Rectal smooth muscle tissue (tissue), 1 donor: Measurements from ENCODE around the gene TMEM125.

ENCODE experiments used
- H3K27ac ChIP-seq: one replicate; pipeline ENCODE4 v1.7.0; 2013; ENCODE audit warnings: low read depth, low read length, inconsistent platforms
- H3K27me3 ChIP-seq: one replicate; pipeline ENCODE4 v1.7.0; 2013; ENCODE audit warnings: low read length; ENCODE audit not compliant: control insufficient read depth, insufficient read depth
- H3K36me3 ChIP-seq: one replicate; pipeline ENCODE4 v1.7.0; 2013; ENCODE audit warnings: low read length; ENCODE audit not compliant: control insufficient read depth, insufficient read depth
- H3K4me1 ChIP-seq: one replicate; pipeline ENCODE4 v1.7.0; 2013; ENCODE audit warnings: low read length; ENCODE audit not compliant: control insufficient read depth, insufficient read depth
- H3K4me3 ChIP-seq: one replicate; pipeline ENCODE4 v1.7.0; 2013; ENCODE audit warnings: low read length
- H3K9ac ChIP-seq: one replicate; pipeline ENCODE4 v1.7.0; 2013; ENCODE audit warnings: low read length

TMEM125 gene

DNA sequence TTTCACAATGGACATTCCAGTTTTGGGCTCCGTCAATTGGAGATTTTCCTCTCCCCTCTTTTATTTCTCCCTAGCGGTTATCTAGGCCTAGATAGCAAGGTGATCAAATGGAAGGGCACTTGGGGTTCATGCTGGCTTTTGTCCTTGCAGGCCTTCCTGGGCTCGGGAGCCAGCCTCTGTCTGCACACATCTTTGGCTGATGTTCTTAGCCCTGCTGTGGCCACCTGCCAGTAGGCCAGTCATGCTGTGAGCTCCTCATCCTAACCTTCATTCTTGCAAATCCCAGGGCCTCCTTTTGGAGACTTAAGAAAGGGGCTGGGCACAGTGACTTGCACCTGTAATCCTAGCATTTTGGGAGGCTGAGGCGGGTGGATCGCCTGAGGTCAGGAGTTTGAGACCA lies 44.5 kb downstream of the TMEM125 start:
- Histone ChIP-seq H3K9ac (no peak overlapping the region), H3K27ac (no peak overlapping the region), H3K36me3 (no peaks in the 10 kb centered on the region), H3K27me3 (no peaks in the 10 kb centered on the region), H3K4me1 (no peaks in the 10 kb centered on the region), H3K4me3 (no peak overlapping the region)

DNA sequence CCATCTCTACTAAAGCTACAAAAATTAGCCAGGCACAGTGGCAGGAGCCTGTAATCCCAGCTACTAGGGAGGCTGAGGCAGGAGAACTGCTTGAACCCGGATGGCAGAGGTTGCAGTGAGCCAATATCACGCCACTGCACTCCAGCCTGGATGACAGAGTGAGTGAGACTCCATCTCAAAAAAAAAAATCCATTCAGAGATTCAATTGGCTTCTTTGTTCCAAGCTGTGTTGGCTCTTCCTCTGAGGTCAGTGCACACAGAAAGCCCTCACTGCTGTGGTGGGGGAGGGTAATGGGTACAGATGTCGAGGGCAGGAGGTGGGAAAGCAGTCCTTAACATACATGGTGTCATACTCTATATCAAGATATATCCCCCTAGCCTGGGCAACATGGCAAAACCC lies 45.7 kb downstream of the TMEM125 start:
- H3K27ac ChIP-seq, result no peak overlapping the region
- no peaks in the 10 kb centered on the region for H3K36me3 ChIP-seq
- no peaks in the 10 kb centered on the region for H3K4me1 ChIP-seq
- no peak overlapping the region for H3K4me3 ChIP-seq
- H3K9ac ChIP-seq, result no peak overlapping the region
- H3K27me3 ChIP-seq, result no peaks in the 10 kb centered on the region

DNA sequence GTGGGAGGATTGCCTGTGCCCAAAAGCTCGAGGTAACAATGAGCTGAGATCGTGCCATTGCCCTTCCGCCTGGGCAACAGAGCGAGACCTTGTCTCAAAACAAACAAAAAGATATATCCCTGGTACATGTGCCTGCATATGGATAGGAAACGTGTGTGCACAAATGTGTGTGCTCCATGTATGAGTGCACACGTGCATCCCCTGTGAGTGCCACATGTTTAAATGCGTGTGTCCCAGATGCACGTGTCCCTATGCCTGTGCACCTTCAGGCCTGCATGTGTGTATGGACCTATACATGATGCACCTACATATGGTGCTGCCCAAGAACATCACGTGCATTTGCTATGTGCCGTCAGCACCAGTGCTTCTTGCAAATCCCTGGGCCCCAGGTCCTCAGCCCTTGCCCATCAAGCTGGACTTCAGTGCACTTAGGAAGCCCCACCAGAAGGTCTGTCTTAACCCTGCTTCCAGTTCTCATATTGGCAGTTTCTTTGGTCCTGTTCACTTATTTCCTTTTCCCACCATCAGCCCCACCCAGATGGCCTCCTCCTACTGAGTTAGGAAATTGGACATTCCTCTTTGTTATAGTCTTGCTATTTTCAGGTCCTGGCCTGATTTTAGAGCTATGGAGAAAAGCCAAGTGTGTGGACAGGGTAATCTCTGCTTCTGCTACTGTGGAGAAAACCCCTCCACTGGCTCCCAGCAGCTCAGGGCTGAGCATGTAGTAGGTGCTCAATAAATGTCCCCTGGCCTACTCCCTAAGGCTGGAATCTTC lies 46.4 kb downstream of the TMEM125 start:
- H3K4me3 ChIP-seq, result no peak overlapping the region
- no peaks in the 10 kb centered on the region for H3K4me1 ChIP-seq
- H3K36me3 ChIP-seq, result no peaks in the 10 kb centered on the region
- H3K27ac ChIP-seq, result no peak overlapping the region
- no peaks in the 10 kb centered on the region for H3K27me3 ChIP-seq
- no peak overlapping the region for H3K9ac ChIP-seq

DNA sequence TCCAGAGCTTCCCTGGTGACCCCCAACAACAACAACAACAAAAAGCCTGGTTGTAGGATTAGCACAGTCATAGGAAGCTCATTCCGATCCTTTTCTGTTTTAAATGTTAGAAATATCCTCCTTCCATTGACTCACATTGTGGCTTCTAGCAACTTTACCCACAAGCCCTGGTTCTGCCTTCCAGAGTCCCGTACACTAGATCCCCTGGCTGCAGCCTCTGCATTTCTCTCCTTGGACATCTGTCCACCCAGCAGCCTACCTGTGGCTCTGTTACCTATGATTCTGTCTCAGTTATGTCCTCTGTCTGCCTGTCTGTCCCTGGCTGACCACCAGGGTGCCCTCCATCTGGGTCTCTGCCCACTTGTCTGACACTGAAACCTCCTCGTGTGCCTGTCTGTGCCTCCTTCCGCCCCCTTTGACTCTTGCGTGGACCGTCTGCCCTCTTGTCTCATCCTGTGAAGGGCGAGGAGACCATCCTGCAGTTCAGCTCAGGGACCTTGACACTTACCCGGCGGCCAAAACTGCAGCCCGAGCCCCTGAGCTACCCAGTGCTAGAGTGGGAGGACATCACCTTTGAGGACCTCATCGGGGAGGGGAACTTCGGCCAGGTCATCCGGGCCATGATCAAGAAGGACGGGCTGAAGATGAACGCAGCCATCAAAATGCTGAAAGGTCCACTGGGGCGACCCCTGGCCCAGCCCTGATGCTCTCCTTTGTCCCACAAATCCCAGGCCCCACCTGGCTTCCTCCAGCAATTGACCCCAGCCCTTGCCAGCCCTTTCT lies 47.1 kb downstream of the TMEM125 start:
- no peak overlapping the region for H3K4me3 ChIP-seq
- no peaks in the 10 kb centered on the region for H3K27me3 ChIP-seq
- H3K9ac ChIP-seq, result no peak overlapping the region
- no peak overlapping the region for H3K27ac ChIP-seq
- no peaks in the 10 kb centered on the region for H3K36me3 ChIP-seq
- no peaks in the 10 kb centered on the region for H3K4me1 ChIP-seq

- Histone ChIP-seq H3K27me3 (no peaks in the 10 kb centered on the region), H3K4me1 (no peaks in the 10 kb centered on the region), H3K4me3 (no peak overlapping the region), H3K9ac (no peak overlapping the region), H3K27ac (no peak overlapping the region), H3K36me3 (no peaks in the 10 kb centered on the region)
Observed at GRCh38 chr1:43317817-43318471, 48.2 kb downstream of the TMEM125 start.

GRCh38 chr1:43318831-43319230 lies 49.0 kb downstream of the TMEM125 start:
- no peak overlapping the region for H3K27ac ChIP-seq
- H3K36me3 ChIP-seq, result no peaks in the 10 kb centered on the region
- no peaks in the 10 kb centered on the region for H3K4me1 ChIP-seq
- H3K9ac ChIP-seq, result no peak overlapping the region
- no peak overlapping the region for H3K4me3 ChIP-seq
- H3K27me3 ChIP-seq, result no peaks in the 10 kb centered on the region

DNA sequence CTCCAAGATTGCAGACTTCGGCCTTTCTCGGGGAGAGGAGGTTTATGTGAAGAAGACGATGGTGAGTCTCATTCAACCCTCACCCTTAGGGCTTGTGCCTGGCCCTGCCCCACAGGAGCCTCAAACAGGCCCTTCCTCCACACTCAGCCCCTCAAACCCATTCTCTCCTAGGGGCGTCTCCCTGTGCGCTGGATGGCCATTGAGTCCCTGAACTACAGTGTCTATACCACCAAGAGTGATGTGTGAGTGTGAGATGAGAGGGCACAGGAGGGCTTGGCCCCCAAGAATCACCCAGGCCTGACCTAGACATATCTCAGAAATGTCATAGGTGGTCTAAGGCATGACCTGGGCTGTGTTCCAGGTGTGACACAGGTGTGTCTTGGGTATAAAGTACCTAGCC lies 49.5 kb downstream of the TMEM125 start:
- Histone ChIP-seq H3K9ac (no peak overlapping the region), H3K36me3 (no peaks in the 10 kb centered on the region), H3K27ac (no peak overlapping the region)

GRCh38 chr1:43319766-43320165 lies 50.0 kb downstream of the TMEM125 start:
- Histone ChIP-seq H3K36me3 (no peaks in the 10 kb centered on the region), H3K27me3 (no peaks in the 10 kb centered on the region), H3K4me1 (no peaks in the 10 kb centered on the region), H3K4me3 (no peak overlapping the region), H3K9ac (no peak overlapping the region), H3K27ac (no peak overlapping the region)

More for the DNA sequence above, 49.5 kb downstream of the TMEM125 start:
- Histone ChIP-seq H3K27me3 (no peaks in the 10 kb centered on the region), H3K4me1 (no peaks in the 10 kb centered on the region), H3K4me3 (no peak overlapping the region)

DNA sequence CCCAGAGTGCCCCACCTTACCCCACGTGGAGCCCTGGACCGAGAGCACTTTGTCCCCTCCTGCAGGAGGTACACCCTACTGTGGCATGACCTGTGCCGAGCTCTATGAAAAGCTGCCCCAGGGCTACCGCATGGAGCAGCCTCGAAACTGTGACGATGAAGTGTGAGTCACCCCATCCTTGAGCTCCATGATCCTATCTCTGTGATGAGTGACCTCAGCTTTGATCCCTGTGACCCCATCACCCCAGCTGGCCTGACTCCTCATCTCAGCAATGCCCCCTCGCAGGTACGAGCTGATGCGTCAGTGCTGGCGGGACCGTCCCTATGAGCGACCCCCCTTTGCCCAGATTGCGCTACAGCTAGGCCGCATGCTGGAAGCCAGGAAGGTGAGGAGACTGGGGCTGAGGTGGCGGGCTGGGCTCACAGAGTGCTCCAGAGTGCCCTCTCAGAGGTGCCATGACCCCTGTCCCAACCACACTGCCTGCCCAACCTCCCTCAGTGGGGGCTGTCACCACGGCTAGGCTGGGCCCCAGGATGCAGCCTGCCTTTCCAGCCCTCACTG lies 51.6 kb downstream of the TMEM125 start:
- Histone ChIP-seq H3K36me3 (no peaks in the 10 kb centered on the region), H3K27me3 (no peaks in the 10 kb centered on the region), H3K9ac (no peak overlapping the region), H3K4me1 (no peaks in the 10 kb centered on the region), H3K27ac (no peak overlapping the region), H3K4me3 (no peak overlapping the region)

DNA sequence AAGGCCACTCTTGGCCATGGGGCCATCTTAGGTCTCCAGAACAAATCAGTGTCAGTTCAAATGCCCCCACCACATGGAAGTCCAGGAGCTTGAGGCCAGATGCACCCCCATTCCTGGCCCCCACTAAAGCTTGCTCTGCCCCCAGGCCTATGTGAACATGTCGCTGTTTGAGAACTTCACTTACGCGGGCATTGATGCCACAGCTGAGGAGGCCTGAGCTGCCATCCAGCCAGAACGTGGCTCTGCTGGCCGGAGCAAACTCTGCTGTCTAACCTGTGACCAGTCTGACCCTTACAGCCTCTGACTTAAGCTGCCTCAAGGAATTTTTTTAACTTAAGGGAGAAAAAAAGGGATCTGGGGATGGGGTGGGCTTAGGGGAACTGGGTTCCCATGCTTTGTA lies 52.7 kb downstream of the TMEM125 start:
- Histone ChIP-seq H3K4me1 (no peaks in the 10 kb centered on the region), H3K36me3 (no peaks in the 10 kb centered on the region), H3K9ac (no peak overlapping the region), H3K4me3 (no peak overlapping the region), H3K27me3 (no peaks in the 10 kb centered on the region), H3K27ac (no peak overlapping the region)
